ENCODE data around the gene MFSD11. TPM values are rescaled to one million over a fixed set of nuclear protein-coding genes. Genes with fewer than 3 reads are reported as not detected.

The MFSD11 gene
- total RNA-seq, 1 experiment from 2014 or later: 24.9 TPM

DNA sequence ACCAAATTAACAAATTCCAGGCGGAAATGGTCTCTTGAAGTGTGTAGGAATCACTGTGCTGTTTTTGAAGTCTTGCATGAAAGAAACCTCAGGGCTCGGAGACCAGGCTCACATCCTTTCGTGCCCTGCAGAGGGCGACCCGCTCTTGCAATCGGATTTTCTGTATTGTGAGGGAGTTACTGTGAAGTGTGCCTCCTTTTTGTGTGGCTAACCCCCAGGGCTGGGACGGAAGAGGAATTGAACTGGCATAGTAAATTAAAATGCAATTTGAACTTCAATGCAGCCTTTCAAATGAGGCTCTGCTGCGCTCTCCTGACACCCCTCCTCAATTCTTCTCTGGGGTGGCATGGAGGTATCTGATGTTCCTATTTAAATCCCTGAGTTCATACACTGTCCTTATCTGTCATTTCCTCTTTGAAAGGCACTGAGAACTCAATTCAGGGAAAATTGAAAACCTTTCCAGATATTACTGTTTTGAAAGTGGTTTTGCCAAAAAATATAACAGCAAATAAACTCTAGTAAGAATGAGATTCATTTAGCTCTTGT lies 78.7 kb downstream of the MFSD11 start:
- Histone ChIP-seq H3K79me2 (ENCODE audit: insufficient read depth, low read length) (no peaks in the 10 kb centered on the region), H3K4me1 (ENCODE audit: control insufficient read depth in 1 of 2, insufficient read depth in 2 of 2, low read length in 2 of 2) (peaks cover 2 to 8% of the 10 kb centered on the region in 2 experiments; a peak in 3 of 4 replicates), H4K20me1 (ENCODE audit: insufficient read depth) (no peaks in the 10 kb centered on the region), H3K27ac (ENCODE audit: low read depth, low read length) (no peak overlapping the region), H3K9me3 (ENCODE audit: control insufficient read depth in 1 of 2, insufficient read depth in 1 of 2, low read depth in 1 of 2, low read length in 2 of 2) (no peaks in the 10 kb centered on the region), H3K9ac (ENCODE audit: low read length) (no peak overlapping the region), H3K9me2 (ENCODE audit: insufficient read depth) (no peaks in the 10 kb centered on the region), H2AFZ (ENCODE audit: low read depth, low read length, poor library complexity, severe bottlenecking) (peak overlapping the region; percentile 86), H3K36me3 (ENCODE audit: control insufficient read depth in 1 of 2, insufficient read depth in 2 of 2, low read length in 2 of 2) (no peaks in the 10 kb centered on the region), H3K4me2 (ENCODE audit: low read length) (peak overlapping the region; percentile 17; the same call in 1 of the 2 replicates), H3K4me3 (replicated peaks in 1 of 2; ENCODE audit: low read depth in 1 of 2, low read length in 2 of 2) (no peak overlapping the region), H3K27me3 (ENCODE audit: insufficient read depth, low read length) (peaks cover 4% of the 10 kb centered on the region; the same call in 1 of the 2 replicates)
- ATAC-seq (peak; percentile 96), DNase-seq (ENCODE audit: low read depth, low spot score) (peak; percentile 63)
- ChIA-PET POLR2A (no interaction called here), RAD21 (ENCODE audit: low non-redundant PET in 1 of 2, low total read pairs in 2 of 2, uncharacterized antibody in 2 of 2, unreplicated experiment in 2 of 2) (no interaction called here), CTCF (interaction anchor here (0.8 to 1.6 kb wide), 5 partner anchors 8 to 242 kb away, joined by 3 to 5 read pairs (median 3); no protein-coding TSS in a partner anchor)
- no TSS peak for BruUV-seq (replicated peaks)
- TF ChIP-seq EZH2 (IDR thresholded peaks at IDR 0.05): no peak
- TF ChIP-seq TCF7L2 (IDR thresholded peaks at IDR 0.05; ENCODE audit: borderline replicate concordance, extremely low read depth, insufficient read depth, insufficient read length): peak; percentile 46
- no peak for TF ChIP-seq CEBPB (IDR thresholded peaks at IDR 0.05; ENCODE audit: low read depth)
- TF ChIP-seq, protein P1, sequence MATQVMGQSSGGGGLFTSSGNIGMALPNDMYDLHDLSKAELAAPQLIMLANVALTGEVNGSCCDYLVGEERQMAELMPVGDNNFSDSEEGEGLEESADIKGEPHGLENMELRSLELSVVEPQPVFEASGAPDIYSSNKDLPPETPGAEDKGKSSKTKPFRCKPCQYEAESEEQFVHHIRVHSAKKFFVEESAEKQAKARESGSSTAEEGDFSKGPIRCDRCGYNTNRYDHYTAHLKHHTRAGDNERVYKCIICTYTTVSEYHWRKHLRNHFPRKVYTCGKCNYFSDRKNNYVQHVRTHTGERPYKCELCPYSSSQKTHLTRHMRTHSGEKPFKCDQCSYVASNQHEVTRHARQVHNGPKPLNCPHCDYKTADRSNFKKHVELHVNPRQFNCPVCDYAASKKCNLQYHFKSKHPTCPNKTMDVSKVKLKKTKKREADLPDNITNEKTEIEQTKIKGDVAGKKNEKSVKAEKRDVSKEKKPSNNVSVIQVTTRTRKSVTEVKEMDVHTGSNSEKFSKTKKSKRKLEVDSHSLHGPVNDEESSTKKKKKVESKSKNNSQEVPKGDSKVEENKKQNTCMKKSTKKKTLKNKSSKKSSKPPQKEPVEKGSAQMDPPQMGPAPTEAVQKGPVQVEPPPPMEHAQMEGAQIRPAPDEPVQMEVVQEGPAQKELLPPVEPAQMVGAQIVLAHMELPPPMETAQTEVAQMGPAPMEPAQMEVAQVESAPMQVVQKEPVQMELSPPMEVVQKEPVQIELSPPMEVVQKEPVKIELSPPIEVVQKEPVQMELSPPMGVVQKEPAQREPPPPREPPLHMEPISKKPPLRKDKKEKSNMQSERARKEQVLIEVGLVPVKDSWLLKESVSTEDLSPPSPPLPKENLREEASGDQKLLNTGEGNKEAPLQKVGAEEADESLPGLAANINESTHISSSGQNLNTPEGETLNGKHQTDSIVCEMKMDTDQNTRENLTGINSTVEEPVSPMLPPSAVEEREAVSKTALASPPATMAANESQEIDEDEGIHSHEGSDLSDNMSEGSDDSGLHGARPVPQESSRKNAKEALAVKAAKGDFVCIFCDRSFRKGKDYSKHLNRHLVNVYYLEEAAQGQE (IDR thresholded peaks at IDR 0.05; ENCODE audit: low read depth): no peak
- TF ChIP-seq POLR2A (IDR thresholded peaks at IDR 0.05; ENCODE audit: borderline replicate concordance, extremely low read depth, insufficient read depth, insufficient read length): no peak
- TF ChIP-seq CTCF (IDR thresholded peaks at IDR 0.05 in 2 of 3, conservative IDR thresholded peaks at IDR 0.05 in 1 of 3; ENCODE audit: borderline replicate concordance in 1 of 3, insufficient read depth in 1 of 3, low read depth in 2 of 3, low read length in 2 of 3): peak; percentile 90 to 92 (median 91)
- TF ChIP-seq RAD21 (IDR thresholded peaks at IDR 0.05; ENCODE audit: low read depth): peak; percentile 92
- TF ChIP-seq SIN3A (IDR thresholded peaks at IDR 0.05; ENCODE audit: low read depth): no peak
- TF ChIP-seq ATF3 (IDR thresholded peaks at IDR 0.05): no peak
- no peak for TF ChIP-seq JUND (IDR thresholded peaks at IDR 0.05)
- TF ChIP-seq ZFX (IDR thresholded peaks at IDR 0.05): no peak
- TF ChIP-seq, protein P2, sequence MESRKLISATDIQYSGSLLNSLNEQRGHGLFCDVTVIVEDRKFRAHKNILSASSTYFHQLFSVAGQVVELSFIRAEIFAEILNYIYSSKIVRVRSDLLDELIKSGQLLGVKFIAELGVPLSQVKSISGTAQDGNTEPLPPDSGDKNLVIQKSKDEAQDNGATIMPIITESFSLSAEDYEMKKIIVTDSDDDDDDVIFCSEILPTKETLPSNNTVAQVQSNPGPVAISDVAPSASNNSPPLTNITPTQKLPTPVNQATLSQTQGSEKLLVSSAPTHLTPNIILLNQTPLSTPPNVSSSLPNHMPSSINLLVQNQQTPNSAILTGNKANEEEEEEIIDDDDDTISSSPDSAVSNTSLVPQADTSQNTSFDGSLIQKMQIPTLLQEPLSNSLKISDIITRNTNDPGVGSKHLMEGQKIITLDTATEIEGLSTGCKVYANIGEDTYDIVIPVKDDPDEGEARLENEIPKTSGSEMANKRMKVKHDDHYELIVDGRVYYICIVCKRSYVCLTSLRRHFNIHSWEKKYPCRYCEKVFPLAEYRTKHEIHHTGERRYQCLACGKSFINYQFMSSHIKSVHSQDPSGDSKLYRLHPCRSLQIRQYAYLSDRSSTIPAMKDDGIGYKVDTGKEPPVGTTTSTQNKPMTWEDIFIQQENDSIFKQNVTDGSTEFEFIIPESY (IDR thresholded peaks at IDR 0.05; ENCODE audit: extremely low read depth, insufficient replicate concordance, low read length): no peak
- no peak for TF ChIP-seq SRF (IDR thresholded peaks at IDR 0.05; ENCODE audit: low read depth)
- no peak for TF ChIP-seq YY1 (IDR thresholded peaks at IDR 0.05; ENCODE audit: extremely low read depth, insufficient replicate concordance, low read depth, low read length)
- TF ChIP-seq FOSL1 (IDR thresholded peaks at IDR 0.05; ENCODE audit: low read depth): no peak
- intact Hi-C loops (cut with micrococcal nuclease): loop anchor here (2.0 kb wide), 1 partner anchor 240 kb away; no protein-coding TSS in a partner anchor

Measured in HCT116 (cell line).